HepG2 (cell line): ENCODE results near the gene PRR35. TPM values are rescaled to one million over a fixed set of nuclear protein-coding genes. Genes with fewer than 3 reads are reported as not detected.

ENCODE experiments used
- ATAC-seq: fragments of 200-7000 bp; cut with Tn5 transposase; 3 replicates; pipeline ENCODE4 v1.9.1; 2020; ENCODE audit warnings: mild to moderate bottlenecking, moderate library complexity
- BruUV-seq: library from RNA; stranded (reverse); fragments of 400-500 nt; replicated peaks from 2 replicates; lab custom pipeline; 2021; lab: Mats Ljungman, UMichigan
- CTCF ChIA-PET: fragments of 300-600 bp; formaldehyde crosslinking; extraction: SDS; loops from one replicate; lab custom pipeline; 2021; ENCODE audit warnings: low total read pairs, inconsistent platforms, low intra/inter-chr PET ratio; lab: Yijun Ruan, JAX
- POLR2A ChIA-PET: fragments of 350-600 bp; sonication (Branson Sonifier 250); formaldehyde crosslinking; loops from one replicate; lab custom pipeline; 2020; ENCODE audit warnings: antibody characterized with exemption, inconsistent platforms; lab: Yijun Ruan, JAX
- DNase-seq: peaks from one replicate; pipeline ENCODE4 v3.0.0-alpha.2; 2015; ENCODE audit warnings: low spot score
- FAIRE-seq: peaks from 3 replicates; lab custom pipeline; 2011; peaks lifted over from hg19 to GRCh38; lab: Jason Lieb, UNC
- H2AFZ ChIP-seq: one replicate; pipeline ENCODE4 v1.6.1; 2011; ENCODE audit warnings: low read length, inconsistent platforms
- H3K27ac ChIP-seq: fragments of 300-600 bp; 3 replicates; pipeline ENCODE4 v1.8.0; 2011; ENCODE audit warnings: mixed run types, mild to moderate bottlenecking, mixed read lengths, low read length, inconsistent platforms; ENCODE audit not compliant: insufficient read depth; ENCODE audit errors: extremely low read length
- H3K27me3 ChIP-seq, 2 experiments: fragments of 200-600 bp in 1 of 2; 2 replicates in 1 of 2; 3 replicates in 1 of 2; pipeline versions ENCODE4 v1.6.0 to v1.8.0; 2011; ENCODE audit warnings: low read length in 2 of 2, mild to moderate bottlenecking in 2 of 2, moderate library complexity in 2 of 2, inconsistent platforms in 1 of 2; ENCODE audit not compliant: insufficient read depth in 2 of 2, control insufficient read depth in 1 of 2
- H3K36me3 ChIP-seq, 2 experiments: fragments of 200-600 bp in 1 of 2; replicated peaks in 1 of 2; 2 replicates in 1 of 2; 3 replicates in 1 of 2; pipeline versions ENCODE4 v1.5.1 to v1.8.0; 2011; ENCODE audit warnings: low read length in 2 of 2, inconsistent platforms in 1 of 2; ENCODE audit not compliant: insufficient read depth in 2 of 2, control insufficient read depth in 1 of 2
- H3K4me1 ChIP-seq: 2 replicates; pipeline ENCODE4 v1.5.1; 2012; ENCODE audit warnings: low read length, inconsistent platforms; ENCODE audit not compliant: insufficient read depth
- H3K4me2 ChIP-seq: 2 replicates; pipeline ENCODE4 v1.6.0; 2011; ENCODE audit warnings: low read depth, low read length, inconsistent platforms
- H3K4me3 ChIP-seq, 3 experiments: fragments of 200-600 bp in 1 of 3; sonication (generic), shearing (Covaris generic) in 1 of 3; replicated peaks in 1 of 3; 2 replicates each; pipeline ENCODE4 v1.5.1; 2011 to 2016; ENCODE audit warnings: low read length in 3 of 3, inconsistent platforms in 2 of 3, low read depth in 2 of 3, mild to moderate bottlenecking in 2 of 3, control low read depth in 1 of 3, mixed read lengths in 1 of 3; ENCODE audit not compliant: insufficient read depth in 1 of 3
- H3K79me2 ChIP-seq: one replicate; pipeline ENCODE4 v1.6.1; 2011; ENCODE audit warnings: low read length, inconsistent platforms; ENCODE audit not compliant: insufficient read depth
- H3K9ac ChIP-seq: 2 replicates; pipeline ENCODE4 v1.6.0; 2011; ENCODE audit warnings: mild to moderate bottlenecking, low read depth, low read length, inconsistent platforms; ENCODE audit not compliant: insufficient read depth
- H3K9me3 ChIP-seq: 2 replicates; pipeline ENCODE4 v1.5.1; 2012; ENCODE audit warnings: mild to moderate bottlenecking, low read length
- H4K20me1 ChIP-seq: 2 replicates; pipeline ENCODE4 v1.6.0; 2011; ENCODE audit warnings: inconsistent platforms, mild to moderate bottlenecking, low read length, moderate library complexity; ENCODE audit not compliant: insufficient read depth
- HNRNPL ChIP-seq: fragments of 200-400 bp; formaldehyde crosslinking; IDR thresholded peaks from 2 replicates; pipeline ENCODE4 v1.6.1; 2017; ENCODE audit warnings: mild to moderate bottlenecking, low read depth, low read length
- JDP2 ChIP-seq: sonication (generic); formaldehyde crosslinking; IDR thresholded peaks from 2 replicates; pipeline ENCODE4 v1.8.1; 2022; ENCODE audit warnings: missing genetic modification reagents, borderline replicate concordance
- KDM4B ChIP-seq: sonication (generic); formaldehyde crosslinking; IDR thresholded peaks from 2 replicates; pipeline ENCODE4 v1.4.0; 2020; ENCODE audit warnings: missing genetic modification reagents
- SAP130 ChIP-seq: IDR thresholded peaks from 2 replicates; pipeline ENCODE4 v1.6.1; 2016; ENCODE audit warnings: low read depth
- SETDB1 ChIP-seq: sonication (generic); formaldehyde crosslinking; IDR thresholded peaks from 2 replicates; pipeline ENCODE4 v1.5.1; 2020; ENCODE audit warnings: missing genetic modification reagents, mild to moderate bottlenecking, borderline replicate concordance
- STAG1 ChIP-seq: sonication (generic); formaldehyde crosslinking; IDR thresholded peaks from 2 replicates; pipeline ENCODE4 v1.4.0; 2020; ENCODE audit warnings: missing genetic modification reagents
- ZFY ChIP-seq: sonication (generic); formaldehyde crosslinking; IDR thresholded peaks from 2 replicates; pipeline ENCODE4 v1.4.0; 2020; ENCODE audit warnings: missing genetic modification reagents
- WGBS: methylation state at CpG from one replicate; pipeline ENCODE4 v1.1.6; 2017; ENCODE audit warnings: low lambda C conversion rate; 5-methylcytosine and 5-hydroxymethylcytosine counted together
- in situ Hi-C: cut with HindIII; loops from 2 replicates; pipeline ENCODE4 v1.10.0; 2017; ENCODE audit warnings: low pct_unique_long_range_greater_than_20kb; ENCODE audit not compliant: extremely low pct_ligation_motif_present
- intact Hi-C: fragments of 100-400 bp; cut with micrococcal nuclease; formaldehyde crosslinking; loops from one replicate; pipeline ENCODE4 v1.10.0; 2022; ENCODE audit not compliant: unreplicated experiment
- polyA plus RNA-seq, 8 experiments: library from polyadenylated mRNA; depleted of rRNA in 3 of 8; stranded (reverse) in 7 of 8; unstranded in 1 of 8; fragments of >200 nt; fragmentation: Illumina TruSeq in 4 of 8; extraction: Trizol in 4 of 8; gene quantifications; 2 replicates each; pipeline versions ENCODE4 v1.2.1 to v1.2.3, GENCODE V29; 2011 to 2016; ENCODE audit warnings: low read depth in 4 of 8, missing spikeins in 1 of 8, mixed read lengths in 1 of 8; ENCODE audit not compliant: insufficient read depth in 1 of 8
- total RNA-seq, 5 experiments: library from RNA; depleted of rRNA; stranded (reverse); fragments of >200 nt; fragmentation: Illumina TruSeq; extraction: Trizol; gene quantifications; 2 replicates each; pipeline ENCODE4 v1.2.3, GENCODE V29; 2016; ENCODE audit warnings: low read depth in 1 of 5
- TF ChIP-seq, protein P1 (sequence below): sonication (generic); formaldehyde crosslinking; IDR thresholded peaks from 2 replicates; pipeline ENCODE4 v1.4.0; 2020; ENCODE audit warnings: mild to moderate bottlenecking, missing genetic modification reagents
- TF ChIP-seq, protein P2 (sequence below): sonication (generic); formaldehyde crosslinking; IDR thresholded peaks from 2 replicates; pipeline ENCODE4 v1.4.0; 2020; ENCODE audit warnings: missing genetic modification reagents

PRR35 gene
- total and polyA plus RNA-seq, 2 of the 13 experiments (the other 11 are each of a cell fraction or from before 2014, with no cell fraction given): 0.07 to 0.16 TPM

DNA sequence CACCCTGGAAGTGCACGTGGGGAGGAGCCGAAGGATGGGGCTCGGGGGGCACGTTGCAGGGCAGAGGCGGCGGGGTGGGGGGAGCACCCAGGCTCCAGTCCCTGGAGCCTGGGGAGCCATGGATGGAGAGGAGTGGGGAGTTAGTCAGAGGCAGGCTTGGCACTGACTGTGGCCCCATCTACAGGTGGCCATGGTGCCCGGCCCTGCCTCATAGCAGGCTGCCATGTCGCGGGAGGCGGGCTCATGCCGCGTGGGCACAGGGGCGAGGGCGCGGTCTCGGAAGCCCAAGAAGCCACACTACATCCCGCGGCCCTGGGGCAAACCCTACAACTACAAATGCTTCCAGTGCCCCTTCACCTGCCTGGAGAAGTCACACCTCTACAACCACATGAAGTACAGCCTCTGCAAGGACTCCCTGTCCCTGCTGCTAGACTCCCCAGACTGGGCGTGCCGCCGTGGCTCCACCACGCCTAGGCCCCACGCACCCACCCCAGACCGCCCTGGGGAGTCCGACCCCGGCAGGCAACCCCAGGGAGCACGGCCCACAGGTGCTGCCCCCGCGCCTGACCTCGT, 3.0 kb downstream of the PRR35 start:
- BruUV-seq: no TSS peak
- Histone ChIP-seq H3K4me2 (no peak overlapping the region), H3K9me3 (no peaks in the 10 kb centered on the region), H2AFZ (no peak overlapping the region), H4K20me1 (no peaks in the 10 kb centered on the region), H3K36me3 (no peaks in the 10 kb centered on the region), H3K4me1 (peaks cover 73% of the 10 kb centered on the region), H3K27ac (no peak overlapping the region), H3K79me2 (no peaks in the 10 kb centered on the region), H3K9ac (no peak overlapping the region), H3K4me3 (no peak overlapping the region; a peak in 1 of 6 replicates), H3K27me3 (peaks cover 18 to 61% of the 10 kb centered on the region in 2 experiments)
- intact Hi-C loops: no loop called here
- in situ Hi-C loops: no loop called here
- 36% methylated on average over 9 of the region's 30 CpGs for WGBS
- TF ChIP-seq SAP130 (CRISPR knock-in tag) (no peak), STAG1 (CRISPR knock-in tag) (no peak), ZFY (CRISPR knock-in tag) (no peak), KDM4B (no peak), SETDB1 (CRISPR knock-in tag) (no peak), JDP2 (CRISPR knock-in tag) (no peak), HNRNPL (peak; percentile 76; the same call in 1 of the 2 replicates)
- TF ChIP-seq, protein P1, sequence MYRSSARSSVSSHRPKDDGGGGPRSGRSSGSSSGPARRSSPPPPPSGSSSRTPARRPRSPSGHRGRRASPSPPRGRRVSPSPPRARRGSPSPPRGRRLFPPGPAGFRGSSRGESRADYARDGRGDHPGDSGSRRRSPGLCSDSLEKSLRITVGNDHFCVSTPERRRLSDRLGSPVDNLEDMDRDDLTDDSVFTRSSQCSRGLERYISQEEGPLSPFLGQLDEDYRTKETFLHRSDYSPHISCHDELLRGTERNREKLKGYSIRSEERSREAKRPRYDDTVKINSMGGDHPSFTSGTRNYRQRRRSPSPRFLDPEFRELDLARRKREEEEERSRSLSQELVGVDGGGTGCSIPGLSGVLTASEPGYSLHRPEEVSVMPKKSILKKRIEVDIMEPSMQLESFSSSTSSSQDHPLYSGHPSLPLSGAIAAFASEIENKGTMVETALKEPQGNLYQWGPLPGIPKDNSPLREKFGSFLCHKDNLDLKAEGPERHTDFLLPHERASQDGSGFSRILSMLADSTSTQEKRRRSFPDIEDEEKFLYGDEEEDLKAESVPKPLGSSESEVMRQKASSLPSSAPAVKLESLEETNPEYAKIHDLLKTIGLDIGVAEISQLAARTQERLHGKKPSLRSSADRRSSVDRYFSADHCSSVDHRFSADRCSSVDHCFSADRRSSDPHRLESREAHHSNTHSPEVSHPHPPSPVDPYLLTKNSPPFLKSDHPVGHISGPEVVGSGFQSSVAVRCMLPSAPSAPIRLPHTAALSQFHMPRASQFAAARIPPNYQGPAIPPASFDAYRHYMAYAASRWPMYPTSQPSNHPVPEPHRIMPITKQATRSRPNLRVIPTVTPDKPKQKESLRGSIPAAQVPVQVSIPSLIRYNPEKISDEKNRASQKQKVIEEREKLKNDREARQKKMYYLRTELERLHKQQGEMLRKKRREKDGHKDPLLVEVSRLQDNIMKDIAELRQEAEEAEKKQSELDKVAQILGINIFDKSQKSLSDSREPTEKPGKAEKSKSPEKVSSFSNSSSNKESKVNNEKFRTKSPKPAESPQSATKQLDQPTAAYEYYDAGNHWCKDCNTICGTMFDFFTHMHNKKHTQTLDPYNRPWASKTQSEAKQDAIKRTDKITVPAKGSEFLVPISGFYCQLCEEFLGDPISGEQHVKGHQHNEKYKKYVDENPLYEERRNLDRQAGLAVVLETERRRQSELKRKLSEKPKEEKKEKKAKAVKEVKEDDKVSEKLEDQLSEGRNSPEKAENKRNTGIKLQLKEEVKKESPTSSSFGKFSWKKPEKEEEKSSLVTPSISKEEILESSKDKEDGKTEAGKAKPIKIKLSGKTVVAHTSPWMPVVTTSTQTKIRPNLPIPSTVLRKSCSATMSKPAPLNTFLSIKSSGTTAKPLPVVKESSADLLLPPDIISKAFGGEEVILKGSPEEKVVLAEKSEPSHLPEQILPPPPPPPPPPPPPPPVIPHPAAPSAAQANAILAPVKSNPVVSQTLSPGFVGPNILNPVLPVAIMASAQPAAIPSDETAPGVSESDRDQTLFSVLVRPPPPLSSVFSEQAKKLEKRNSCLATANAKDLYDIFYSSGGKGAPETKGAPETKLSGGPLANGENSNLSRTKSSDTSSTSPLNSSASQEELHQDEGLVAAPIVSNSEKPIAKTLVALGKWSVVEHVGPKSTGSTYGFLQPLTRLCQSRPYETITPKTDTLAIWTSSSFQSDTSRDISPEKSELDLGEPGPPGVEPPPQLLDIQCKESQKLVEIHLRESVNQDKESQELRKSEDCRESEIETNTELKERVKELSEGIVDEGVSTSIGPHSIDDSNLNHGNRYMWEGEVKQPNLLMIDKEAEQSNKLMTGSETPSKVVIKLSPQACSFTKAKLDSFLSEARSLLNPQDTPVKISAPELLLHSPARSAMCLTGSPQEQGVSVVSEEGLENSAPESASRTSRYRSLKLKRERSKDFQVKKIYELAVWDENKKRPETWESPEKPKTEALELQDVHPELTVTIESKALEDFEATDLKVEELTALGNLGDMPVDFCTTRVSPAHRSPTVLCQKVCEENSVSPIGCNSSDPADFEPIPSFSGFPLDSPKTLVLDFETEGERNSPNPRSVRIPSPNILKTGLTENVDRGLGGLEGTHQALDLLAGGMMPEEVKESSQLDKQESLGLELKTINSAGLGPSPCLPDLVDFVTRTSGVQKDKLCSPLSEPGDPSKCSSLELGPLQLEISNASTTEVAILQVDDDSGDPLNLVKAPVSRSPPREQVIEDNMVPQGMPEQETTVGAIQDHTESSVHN: no peak
- TF ChIP-seq, protein P2, sequence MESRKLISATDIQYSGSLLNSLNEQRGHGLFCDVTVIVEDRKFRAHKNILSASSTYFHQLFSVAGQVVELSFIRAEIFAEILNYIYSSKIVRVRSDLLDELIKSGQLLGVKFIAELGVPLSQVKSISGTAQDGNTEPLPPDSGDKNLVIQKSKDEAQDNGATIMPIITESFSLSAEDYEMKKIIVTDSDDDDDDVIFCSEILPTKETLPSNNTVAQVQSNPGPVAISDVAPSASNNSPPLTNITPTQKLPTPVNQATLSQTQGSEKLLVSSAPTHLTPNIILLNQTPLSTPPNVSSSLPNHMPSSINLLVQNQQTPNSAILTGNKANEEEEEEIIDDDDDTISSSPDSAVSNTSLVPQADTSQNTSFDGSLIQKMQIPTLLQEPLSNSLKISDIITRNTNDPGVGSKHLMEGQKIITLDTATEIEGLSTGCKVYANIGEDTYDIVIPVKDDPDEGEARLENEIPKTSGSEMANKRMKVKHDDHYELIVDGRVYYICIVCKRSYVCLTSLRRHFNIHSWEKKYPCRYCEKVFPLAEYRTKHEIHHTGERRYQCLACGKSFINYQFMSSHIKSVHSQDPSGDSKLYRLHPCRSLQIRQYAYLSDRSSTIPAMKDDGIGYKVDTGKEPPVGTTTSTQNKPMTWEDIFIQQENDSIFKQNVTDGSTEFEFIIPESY (CRISPR knock-in tag): peak; percentile 65
- ATAC-seq (no peak), FAIRE-seq (no peak), DNase-seq (no peak)
- ChIA-PET CTCF (no interaction called here), POLR2A (no interaction called here)
